Adipocyte (in vitro differentiated cells): ENCODE data around the gene BTBD7.
"Not testable (repeated sequence)": the region's sequence is repeated elsewhere in the genome, so short reads cannot be mapped to it uniquely, and the experiment has no call there.

Source experiments
- DNase-seq: peaks from one replicate; pipeline ENCODE4 v3.0.0-alpha.2; 2015; ENCODE audit warnings: low read depth
- H3K27me3 ChIP-seq: replicated peaks from 2 replicates; pipeline ENCODE4 v1.7.0; 2013; ENCODE audit warnings: mild to moderate bottlenecking, low read length, moderate library complexity; ENCODE audit not compliant: control insufficient read depth, insufficient read depth
- H3K36me3 ChIP-seq: 2 replicates; pipeline ENCODE4 v1.7.0; 2013; ENCODE audit warnings: low read length, mild to moderate bottlenecking, moderate library complexity; ENCODE audit not compliant: control insufficient read depth, insufficient read depth, severe bottlenecking
- H3K4me1 ChIP-seq: 2 replicates; pipeline ENCODE4 v1.7.0; 2013; ENCODE audit warnings: mild to moderate bottlenecking, low read length, moderate library complexity; ENCODE audit not compliant: control insufficient read depth, insufficient read depth
- H3K4me3 ChIP-seq: 2 replicates; pipeline ENCODE4 v1.7.0; 2013; ENCODE audit warnings: mild to moderate bottlenecking, low read length, moderate library complexity
- H3K9ac ChIP-seq: 2 replicates; pipeline ENCODE4 v1.7.0; 2013; ENCODE audit warnings: mild to moderate bottlenecking, low read length, moderate library complexity
- H3K9me3 ChIP-seq: 2 replicates; pipeline ENCODE4 v1.7.0; 2013; ENCODE audit warnings: mild to moderate bottlenecking, low read length, moderate library complexity; ENCODE audit not compliant: control insufficient read depth

The BTBD7 gene, protein sequence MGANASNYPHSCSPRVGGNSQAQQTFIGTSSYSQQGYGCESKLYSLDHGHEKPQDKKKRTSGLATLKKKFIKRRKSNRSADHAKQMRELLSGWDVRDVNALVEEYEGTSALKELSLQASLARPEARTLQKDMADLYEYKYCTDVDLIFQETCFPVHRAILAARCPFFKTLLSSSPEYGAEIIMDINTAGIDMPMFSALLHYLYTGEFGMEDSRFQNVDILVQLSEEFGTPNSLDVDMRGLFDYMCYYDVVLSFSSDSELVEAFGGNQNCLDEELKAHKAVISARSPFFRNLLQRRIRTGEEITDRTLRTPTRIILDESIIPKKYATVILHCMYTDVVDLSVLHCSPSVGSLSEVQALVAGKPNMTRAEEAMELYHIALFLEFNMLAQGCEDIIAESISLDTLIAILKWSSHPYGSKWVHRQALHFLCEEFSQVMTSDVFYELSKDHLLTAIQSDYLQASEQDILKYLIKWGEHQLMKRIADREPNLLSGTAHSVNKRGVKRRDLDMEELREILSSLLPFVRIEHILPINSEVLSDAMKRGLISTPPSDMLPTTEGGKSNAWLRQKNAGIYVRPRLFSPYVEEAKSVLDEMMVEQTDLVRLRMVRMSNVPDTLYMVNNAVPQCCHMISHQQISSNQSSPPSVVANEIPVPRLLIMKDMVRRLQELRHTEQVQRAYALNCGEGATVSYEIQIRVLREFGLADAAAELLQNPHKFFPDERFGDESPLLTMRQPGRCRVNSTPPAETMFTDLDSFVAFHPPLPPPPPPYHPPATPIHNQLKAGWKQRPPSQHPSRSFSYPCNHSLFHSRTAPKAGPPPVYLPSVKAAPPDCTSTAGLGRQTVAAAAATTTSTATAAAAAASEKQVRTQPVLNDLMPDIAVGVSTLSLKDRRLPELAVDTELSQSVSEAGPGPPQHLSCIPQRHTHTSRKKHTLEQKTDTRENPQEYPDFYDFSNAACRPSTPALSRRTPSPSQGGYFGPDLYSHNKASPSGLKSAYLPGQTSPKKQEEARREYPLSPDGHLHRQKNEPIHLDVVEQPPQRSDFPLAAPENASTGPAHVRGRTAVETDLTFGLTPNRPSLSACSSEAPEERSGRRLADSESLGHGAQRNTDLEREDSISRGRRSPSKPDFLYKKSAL

DNA sequence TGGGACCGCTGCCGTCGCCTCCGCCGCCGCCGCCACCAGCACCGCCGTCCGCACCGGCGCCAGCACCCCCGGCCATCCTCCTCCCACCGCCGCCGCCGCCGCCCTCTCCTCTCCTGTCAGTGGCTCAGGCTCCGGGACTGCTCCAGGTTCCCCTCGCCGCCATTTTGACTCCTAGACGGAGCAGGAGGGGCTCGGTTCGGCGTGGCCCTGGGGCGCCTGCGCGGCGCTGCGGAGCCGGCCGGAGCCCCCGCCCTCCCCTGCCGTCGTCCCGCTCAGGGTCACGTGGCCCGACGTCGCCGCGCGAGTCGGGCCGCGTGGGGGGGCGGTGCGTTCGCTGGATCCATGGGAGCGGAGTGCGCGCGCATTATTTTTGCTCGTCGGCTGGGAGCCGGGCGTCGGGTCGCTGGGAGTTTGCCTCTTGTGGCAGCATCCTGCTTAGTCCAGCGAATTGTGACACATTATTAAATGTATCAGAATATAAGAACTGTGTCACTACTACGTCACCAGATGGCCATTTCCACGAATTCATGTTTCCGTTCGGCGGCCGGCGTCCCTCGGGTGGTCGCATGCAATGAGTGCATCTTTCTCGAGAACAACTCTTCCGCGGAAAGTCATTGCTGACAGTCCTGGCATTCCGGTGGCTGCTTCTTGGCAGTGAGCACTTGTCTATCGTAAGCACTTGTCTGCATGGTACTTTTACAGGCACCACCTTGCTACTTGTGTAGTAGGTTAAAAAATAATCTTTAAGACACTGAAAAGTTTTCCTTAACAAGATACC lies at the start of gene BTBD7:
BTBD7 (minus strand) TSS at position 184 of the 778 bp plus-strand sequence. CDS start 36,985 bp downstream, outside the sequence.
- Histone ChIP-seq H3K9me3 (no peaks in the 10 kb centered on the region), H3K4me3 (peak within 1 kb of the TSS; percentile 96), H3K4me1 (peaks cover 26% of the 10 kb centered on the region), H3K9ac (peak within 1 kb of the TSS; percentile 92), H3K36me3 (no peaks in the 10 kb centered on the region), H3K27me3 (no peaks in the 10 kb centered on the region)
- peak; percentile 99 for DNase-seq

DNA sequence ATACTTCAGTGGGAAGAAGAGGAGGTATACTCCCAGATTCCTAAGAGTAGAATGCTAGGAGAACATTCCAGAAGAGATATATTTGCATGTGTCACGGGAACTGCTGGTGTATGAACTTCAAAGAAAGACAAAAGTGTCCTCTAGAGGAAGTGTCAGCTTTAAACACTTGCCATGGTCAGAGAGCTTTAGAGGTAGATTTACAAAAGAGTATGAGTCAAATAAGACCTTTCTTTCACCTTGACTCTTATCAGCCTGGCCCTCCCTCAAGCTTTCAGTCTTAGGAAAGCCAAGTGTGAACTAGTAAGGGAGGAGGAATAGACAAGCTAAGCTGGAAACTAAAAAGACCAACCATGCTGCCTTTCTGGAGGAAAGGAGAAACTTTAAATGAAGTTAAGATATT lies 48.8 kb upstream of the BTBD7 start:
- Histone ChIP-seq H3K36me3 (no peaks in the 10 kb centered on the region), H3K9me3 (no peaks in the 10 kb centered on the region), H3K9ac (no peak overlapping the region), H3K4me3 (no peak overlapping the region), H3K27me3 (peaks cover 11% of the 10 kb centered on the region), H3K4me1 (no peaks in the 10 kb centered on the region)
- no peak for DNase-seq

DNA sequence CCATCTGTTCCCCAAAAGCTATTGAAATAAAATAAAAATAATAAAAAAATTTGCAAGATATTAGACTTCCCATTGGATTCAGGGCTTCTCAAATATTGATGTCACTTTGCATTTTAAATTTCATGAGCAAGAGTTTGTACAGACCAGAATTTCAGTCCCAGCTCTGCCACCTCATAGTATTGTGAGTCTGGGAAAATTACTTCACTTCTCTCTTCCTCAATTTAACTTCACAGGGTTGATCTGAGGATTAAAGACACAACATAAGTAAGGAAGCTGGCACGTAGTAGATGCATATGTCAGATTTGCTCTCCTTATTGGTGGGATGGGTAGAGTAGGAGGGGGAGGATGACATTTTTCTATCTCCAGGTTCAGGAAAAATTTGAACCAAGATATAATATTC lies 47.0 kb upstream of the BTBD7 start:
- Histone ChIP-seq H3K9me3 (no peaks in the 10 kb centered on the region), H3K27me3 (peaks cover 11% of the 10 kb centered on the region)
- DNase-seq: no peak

DNA sequence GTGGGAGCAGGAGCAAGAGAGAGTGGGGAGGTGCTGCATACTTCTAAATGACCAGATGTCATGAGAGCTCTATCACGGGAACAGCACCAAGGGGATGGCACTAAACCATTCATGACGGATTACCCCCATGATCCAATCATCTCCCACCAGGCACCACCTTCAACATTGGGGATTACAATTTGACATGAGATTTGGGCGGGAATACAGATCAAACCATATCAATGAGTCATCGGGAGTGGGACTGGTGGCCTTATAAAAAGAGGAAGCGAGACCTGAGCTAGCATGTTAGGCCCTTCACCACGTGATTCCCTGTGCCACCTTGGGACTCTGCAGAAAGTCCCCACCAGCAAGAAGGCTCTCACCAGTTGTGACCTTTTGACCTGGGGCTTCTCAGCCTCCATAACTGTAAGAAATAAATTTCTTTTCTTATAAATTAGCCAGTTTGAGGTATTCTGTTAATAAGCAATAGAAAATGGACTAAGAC lies 42.9 kb upstream of the BTBD7 start:
- Histone ChIP-seq H3K4me1 (no peaks in the 10 kb centered on the region), H3K9ac (no peak overlapping the region), H3K9me3 (no peaks in the 10 kb centered on the region), H3K27me3 (peaks cover 3% of the 10 kb centered on the region), H3K4me3 (no peak overlapping the region), H3K36me3 (no peaks in the 10 kb centered on the region)
- no peak for DNase-seq

More for the DNA sequence above, 47.0 kb upstream of the BTBD7 start:
- Histone ChIP-seq H3K4me1 (no peaks in the 10 kb centered on the region), H3K36me3 (no peaks in the 10 kb centered on the region), H3K4me3 (no peak overlapping the region), H3K9ac (no peak overlapping the region)

DNA sequence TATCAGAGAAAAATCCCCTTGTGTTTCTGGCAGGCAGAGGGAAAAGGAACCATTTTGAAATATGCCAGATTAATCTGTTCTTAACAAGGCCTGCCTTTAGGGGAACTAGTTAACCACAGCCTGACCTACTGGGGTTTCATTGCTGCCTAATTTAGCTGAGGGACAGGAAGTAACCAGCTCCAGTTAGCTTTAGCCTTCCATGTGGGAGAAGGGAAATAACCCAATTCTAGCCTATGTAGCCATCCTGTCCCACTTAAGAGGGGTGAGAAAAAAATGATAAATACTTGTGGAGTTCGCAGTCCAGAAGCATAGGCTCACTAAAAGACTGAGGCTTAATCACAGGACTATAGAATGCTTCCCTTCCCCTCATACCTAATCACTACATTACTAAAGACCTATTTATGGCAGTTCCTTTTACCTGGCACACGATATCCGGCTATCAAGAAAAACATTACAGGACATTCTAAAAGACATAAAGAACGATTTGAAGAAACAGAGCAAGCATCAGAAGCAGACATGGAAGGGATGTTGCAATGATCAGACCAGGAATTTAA lies 37.0 kb upstream of the BTBD7 start:
- H3K36me3 ChIP-seq: no peaks in the 10 kb centered on the region
- H3K9ac ChIP-seq: no peak overlapping the region
- no peaks in the 10 kb centered on the region for H3K4me1 ChIP-seq
- DNase-seq: no peak
- H3K9me3 ChIP-seq: no peaks in the 10 kb centered on the region
- no peak overlapping the region for H3K4me3 ChIP-seq
- no peaks in the 10 kb centered on the region for H3K27me3 ChIP-seq

DNA sequence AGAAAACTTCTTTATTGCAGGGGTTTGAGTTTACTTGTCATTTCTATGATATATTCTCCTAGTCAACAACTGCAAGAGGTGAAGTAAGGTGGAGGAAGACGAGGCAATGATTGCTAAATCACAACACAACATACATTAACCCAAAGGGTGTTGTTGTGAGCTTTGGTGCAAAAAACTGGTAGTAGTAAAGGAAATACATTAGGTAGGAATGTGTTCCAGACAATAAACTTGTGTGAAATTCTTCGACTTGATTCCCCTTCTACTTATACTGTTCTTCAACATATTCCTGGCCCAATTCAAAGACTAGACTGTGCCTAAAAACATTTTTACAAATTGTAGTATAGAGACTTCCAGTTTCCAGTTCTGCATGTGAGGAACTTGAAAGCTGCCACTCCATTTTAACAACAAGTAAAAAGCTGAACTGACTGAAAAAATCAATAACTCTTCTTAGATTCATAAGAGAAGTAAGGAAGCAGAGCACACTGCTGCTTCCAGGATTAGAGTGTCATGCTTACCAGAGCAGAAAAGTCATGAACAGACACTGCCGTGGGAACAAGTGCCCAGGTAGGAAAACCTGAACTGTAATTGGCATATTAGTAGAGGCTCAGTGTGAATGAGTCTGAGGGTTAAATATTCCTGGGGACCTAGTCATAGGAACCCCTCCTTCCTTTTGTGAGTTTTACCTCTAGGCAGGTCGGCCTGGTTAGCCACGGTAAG lies 36.3 kb upstream of the BTBD7 start:
- no peaks in the 10 kb centered on the region for H3K27me3 ChIP-seq
- H3K4me3 ChIP-seq: no peak overlapping the region
- H3K4me1 ChIP-seq: no peaks in the 10 kb centered on the region
- H3K9ac ChIP-seq: no peak overlapping the region
- no peak for DNase-seq
- H3K36me3 ChIP-seq: no peaks in the 10 kb centered on the region
- no peaks in the 10 kb centered on the region for H3K9me3 ChIP-seq

DNA sequence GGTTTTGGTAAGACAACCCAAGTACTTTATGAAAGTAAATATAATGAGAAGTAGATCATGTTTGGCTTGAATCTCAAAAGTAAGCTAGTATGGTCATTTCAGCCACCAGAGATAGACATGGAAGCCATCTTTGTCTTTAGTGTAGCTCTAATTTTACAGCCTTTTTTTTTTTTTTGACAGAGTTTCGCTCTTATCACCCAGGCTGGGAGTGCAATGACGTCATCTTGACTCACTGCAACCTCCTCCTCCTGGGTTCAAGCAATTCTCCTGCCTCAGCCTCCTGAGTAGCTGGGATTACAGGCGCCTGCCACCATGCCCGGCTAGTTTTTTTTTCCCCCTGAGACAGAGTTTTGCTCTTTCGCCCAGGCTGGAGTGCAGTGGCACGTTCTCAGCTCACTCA lies 22.0 kb upstream of the BTBD7 start:
- H3K4me3 ChIP-seq, H3K36me3 ChIP-seq, H3K27me3 ChIP-seq, H3K9ac ChIP-seq, DNase-seq, H3K9me3 ChIP-seq, H3K4me1 ChIP-seq: not testable (repeated sequence)

DNA sequence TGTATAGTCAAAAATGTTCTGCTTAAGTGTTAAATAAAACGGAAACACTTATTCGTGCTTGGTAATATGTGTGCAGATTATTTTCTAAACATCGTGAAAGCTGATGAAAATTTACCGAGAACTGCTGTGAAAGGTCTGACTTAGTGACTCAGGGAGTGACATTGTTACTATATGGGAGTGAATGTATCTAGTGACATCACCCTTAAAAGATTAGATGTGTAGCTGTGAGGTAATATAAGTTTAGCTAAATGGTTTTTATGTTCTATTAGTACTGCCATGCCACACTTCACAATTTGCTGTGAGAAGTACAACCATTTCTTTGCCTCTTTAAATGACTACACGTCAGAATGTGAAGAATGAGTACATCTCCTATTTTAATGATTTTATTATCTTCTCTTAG lies 15.5 kb upstream of the BTBD7 start:
- Histone ChIP-seq H3K27me3 (no peaks in the 10 kb centered on the region), H3K9ac (no peak overlapping the region), H3K36me3 (no peaks in the 10 kb centered on the region), H3K4me1 (peaks cover 7% of the 10 kb centered on the region), H3K4me3 (no peak overlapping the region), H3K9me3 (no peaks in the 10 kb centered on the region)
- DNase-seq: no peak

DNA sequence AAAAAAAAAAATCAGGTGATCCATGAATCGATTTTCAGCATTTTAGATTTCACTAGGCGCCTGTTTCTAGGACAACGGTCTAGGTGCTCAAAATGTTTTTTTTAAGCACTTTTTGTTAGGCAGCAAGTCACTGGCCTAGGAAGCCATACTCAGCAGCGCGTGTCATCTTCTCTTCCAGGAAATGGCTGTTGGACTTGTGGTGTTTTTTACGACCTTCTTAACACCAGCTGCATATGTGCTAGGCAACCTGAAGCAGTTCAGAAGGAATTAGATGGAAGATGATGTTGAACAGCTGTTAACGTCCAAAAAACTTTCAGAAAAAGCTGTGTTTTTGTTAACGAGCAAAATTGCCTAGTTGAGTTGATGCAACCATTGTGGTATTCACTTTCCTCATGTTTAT lies 15.0 kb upstream of the BTBD7 start:
- H3K9me3 ChIP-seq: no peaks in the 10 kb centered on the region
- H3K4me3 ChIP-seq: no peak overlapping the region
- DNase-seq: no peak
- no peaks in the 10 kb centered on the region for H3K36me3 ChIP-seq
- H3K9ac ChIP-seq: no peak overlapping the region
- H3K4me1 ChIP-seq: peaks cover 7% of the 10 kb centered on the region
- no peaks in the 10 kb centered on the region for H3K27me3 ChIP-seq
